Endothelial cell (in vitro differentiated cells): Measurements from ENCODE around the gene SLC25A1. TPM values are rescaled to one million over a fixed set of nuclear protein-coding genes. Genes with fewer than 3 reads are reported as not detected.

ENCODE experiments used
- DNase-seq: peaks from one replicate; pipeline ENCODE4 v3.0.0; 2021; ENCODE audit warnings: low spot score
- H3K27ac Mint-ChIP-seq: one replicate; pipeline ENCODE4 v1.8.0; 2021; ENCODE audit warnings: mixed read lengths, inconsistent platforms; ENCODE audit not compliant: unreplicated experiment
- H3K27me3 Mint-ChIP-seq: one replicate; pipeline ENCODE4 v1.8.0; 2021; ENCODE audit warnings: mild to moderate bottlenecking, moderate library complexity, mixed read lengths, inconsistent platforms; ENCODE audit not compliant: unreplicated experiment
- H3K36me3 Mint-ChIP-seq: one replicate; pipeline ENCODE4 v1.8.0; 2021; ENCODE audit warnings: mild to moderate bottlenecking, low read depth, mixed read lengths, inconsistent platforms; ENCODE audit not compliant: unreplicated experiment
- H3K4me1 Mint-ChIP-seq: one replicate; pipeline ENCODE4 v1.8.0; 2021; ENCODE audit warnings: mild to moderate bottlenecking, mixed read lengths, inconsistent platforms; ENCODE audit not compliant: unreplicated experiment
- H3K4me3 Mint-ChIP-seq: one replicate; pipeline ENCODE4 v1.8.0; 2021; ENCODE audit warnings: mild to moderate bottlenecking, mixed read lengths, inconsistent platforms; ENCODE audit not compliant: unreplicated experiment
- H3K9me3 Mint-ChIP-seq: one replicate; pipeline ENCODE4 v1.8.0; 2021; ENCODE audit warnings: mixed read lengths, inconsistent platforms; ENCODE audit not compliant: unreplicated experiment
- total RNA-seq: library from RNA; stranded (reverse); fragmentation: NEBNext Ultra II Directional; extraction: Animal tissue kit (Norgen Biotek cat#: 25700); gene quantifications from one replicate; pipeline ENCODE4 v1.2.1, GENCODE V29; 2021; ENCODE audit not compliant: unreplicated experiment
- TF ChIP-seq, protein P1 (sequence below): fragments of 200-600 bp; sonication (generic); IDR thresholded peaks from one replicate; pipeline ENCODE4 v1.5.0; 2021; ENCODE audit warnings: antibody characterized with exemption; ENCODE audit not compliant: unreplicated experiment

Gene SLC25A1
- total RNA-seq, 1 donor from 2014 or later, result 79.2 TPM

- no peaks in the 10 kb centered on the region for H3K4me1 Mint-ChIP-seq
- H3K36me3 Mint-ChIP-seq, result peaks cover 28% of the 10 kb centered on the region
- TF ChIP-seq, protein P1, sequence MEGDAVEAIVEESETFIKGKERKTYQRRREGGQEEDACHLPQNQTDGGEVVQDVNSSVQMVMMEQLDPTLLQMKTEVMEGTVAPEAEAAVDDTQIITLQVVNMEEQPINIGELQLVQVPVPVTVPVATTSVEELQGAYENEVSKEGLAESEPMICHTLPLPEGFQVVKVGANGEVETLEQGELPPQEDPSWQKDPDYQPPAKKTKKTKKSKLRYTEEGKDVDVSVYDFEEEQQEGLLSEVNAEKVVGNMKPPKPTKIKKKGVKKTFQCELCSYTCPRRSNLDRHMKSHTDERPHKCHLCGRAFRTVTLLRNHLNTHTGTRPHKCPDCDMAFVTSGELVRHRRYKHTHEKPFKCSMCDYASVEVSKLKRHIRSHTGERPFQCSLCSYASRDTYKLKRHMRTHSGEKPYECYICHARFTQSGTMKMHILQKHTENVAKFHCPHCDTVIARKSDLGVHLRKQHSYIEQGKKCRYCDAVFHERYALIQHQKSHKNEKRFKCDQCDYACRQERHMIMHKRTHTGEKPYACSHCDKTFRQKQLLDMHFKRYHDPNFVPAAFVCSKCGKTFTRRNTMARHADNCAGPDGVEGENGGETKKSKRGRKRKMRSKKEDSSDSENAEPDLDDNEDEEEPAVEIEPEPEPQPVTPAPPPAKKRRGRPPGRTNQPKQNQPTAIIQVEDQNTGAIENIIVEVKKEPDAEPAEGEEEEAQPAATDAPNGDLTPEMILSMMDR, result no peak
- peak overlapping the region; percentile 42 for H3K4me3 Mint-ChIP-seq
- H3K27me3 Mint-ChIP-seq, result peaks cover 3% of the 10 kb centered on the region
- no peak overlapping the region for H3K27ac Mint-ChIP-seq
- H3K9me3 Mint-ChIP-seq, result no peaks in the 10 kb centered on the region
- no peak for DNase-seq
Observed at GRCh38 chr22:19136915-19137314, 41.6 kb downstream of the SLC25A1 start.

DNA sequence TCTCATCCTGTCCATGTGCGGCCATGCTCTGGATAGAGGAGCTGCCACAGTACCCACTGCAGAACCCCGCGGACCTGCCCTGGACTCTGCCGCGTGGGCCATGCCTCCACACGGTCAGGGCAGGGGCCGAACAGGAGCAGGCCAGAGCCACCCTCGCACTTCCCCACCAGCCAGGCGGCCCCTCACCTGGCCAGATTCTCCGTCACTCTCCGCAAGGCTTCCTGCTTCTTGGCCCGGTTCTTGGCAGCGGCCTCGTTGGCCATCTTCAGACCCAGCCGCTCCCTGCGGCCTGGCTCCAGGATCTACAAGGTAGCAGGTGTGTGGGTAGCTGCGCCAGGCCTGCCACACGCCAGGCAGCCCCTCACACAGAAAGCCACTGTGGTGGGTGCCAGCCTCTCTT is 43.7 kb downstream of the SLC25A1 start:
- Mint-ChIP-seq H3K27ac (no peak overlapping the region), H3K4me1 (no peaks in the 10 kb centered on the region), H3K36me3 (peaks cover 28% of the 10 kb centered on the region), H3K9me3 (no peaks in the 10 kb centered on the region), H3K27me3 (peaks cover 4% of the 10 kb centered on the region), H3K4me3 (no peak overlapping the region)
- no peak for DNase-seq
- TF ChIP-seq, protein P1, result no peak

- no peaks in the 10 kb centered on the region for H3K4me1 Mint-ChIP-seq
- H3K27ac Mint-ChIP-seq, result no peak overlapping the region
- H3K36me3 Mint-ChIP-seq, result peaks cover 23% of the 10 kb centered on the region
- DNase-seq, result no peak
- TF ChIP-seq, protein P1, result no peak
- no peak overlapping the region for H3K4me3 Mint-ChIP-seq
- peaks cover 7% of the 10 kb centered on the region for H3K27me3 Mint-ChIP-seq
- H3K9me3 Mint-ChIP-seq, result no peaks in the 10 kb centered on the region
Observed at GRCh38 chr22:19134176-19134831, 44.2 kb downstream of the SLC25A1 start.

DNA sequence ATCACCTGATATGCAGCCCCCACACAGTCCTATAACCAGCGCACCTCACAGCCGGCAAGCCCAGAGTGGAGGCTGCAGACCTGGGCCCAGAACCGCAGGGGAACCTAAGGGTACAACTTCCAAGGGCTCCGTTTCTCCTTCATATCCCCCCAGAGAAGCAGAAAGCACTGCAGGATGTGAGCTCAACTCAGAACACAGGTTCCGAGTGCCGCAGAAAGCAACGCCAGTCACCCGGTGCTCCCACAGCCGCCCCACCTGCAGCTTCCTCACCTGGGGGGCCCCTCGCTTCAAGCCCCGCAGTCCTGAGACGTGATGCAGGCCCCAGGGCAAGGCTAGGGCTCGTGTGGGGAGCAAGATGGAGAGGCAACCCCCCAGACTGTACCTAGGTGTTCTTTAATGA is 45.0 kb downstream of the SLC25A1 start:
- Mint-ChIP-seq H3K27ac (no peak overlapping the region), H3K9me3 (no peaks in the 10 kb centered on the region), H3K27me3 (peaks cover 11% of the 10 kb centered on the region), H3K4me1 (no peaks in the 10 kb centered on the region), H3K4me3 (no peak overlapping the region), H3K36me3 (peaks cover 21% of the 10 kb centered on the region)
- TF ChIP-seq, protein P1, result no peak
- DNase-seq, result no peak

GRCh38 chr22:19132693-19133400 is 45.7 kb downstream of the SLC25A1 start:
- peaks cover 11% of the 10 kb centered on the region for H3K27me3 Mint-ChIP-seq
- no peak overlapping the region for H3K27ac Mint-ChIP-seq

More at GRCh38 chr22:19132693-19133400, 45.7 kb downstream of the SLC25A1 start:
- H3K4me3 Mint-ChIP-seq, result no peak overlapping the region
- peaks cover 21% of the 10 kb centered on the region for H3K36me3 Mint-ChIP-seq
- TF ChIP-seq, protein P1, result no peak
- DNase-seq, result no peak
- no peaks in the 10 kb centered on the region for H3K4me1 Mint-ChIP-seq
- H3K9me3 Mint-ChIP-seq, result no peaks in the 10 kb centered on the region
